COR-L47 (cell line): Measurements from ENCODE around the gene CCDC17.

Experiments
- DNase-seq: peaks from one replicate; lab custom pipeline; 2025; lab: John Stamatoyannopoulos, UW

CCDC17 gene

DNA sequence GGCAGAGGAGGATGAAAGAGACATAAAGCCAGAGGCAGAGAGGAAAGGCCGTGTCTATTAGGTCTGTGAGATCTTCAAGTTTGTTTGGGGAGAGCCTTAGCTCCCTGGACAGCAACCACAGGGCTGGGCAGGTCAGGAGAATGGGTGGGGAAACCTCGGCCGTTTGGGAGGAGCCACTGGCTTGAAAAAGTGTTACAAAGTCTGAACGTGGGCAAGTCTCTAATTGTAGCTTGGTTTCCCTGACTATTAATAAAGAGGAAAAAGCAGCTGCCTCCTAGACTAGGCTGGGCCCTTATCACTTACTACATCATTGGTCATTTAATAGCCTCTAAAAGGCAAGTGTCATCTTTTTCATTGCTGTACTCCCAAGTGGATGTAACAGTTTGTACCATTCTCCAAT, at the start of gene CCDC17:
CCDC17 (minus strand) TSS at position 83 of the 400 bp plus-strand sequence. CDS start 145 bp downstream, outside the sequence.
- no peak for DNase-seq

DNA sequence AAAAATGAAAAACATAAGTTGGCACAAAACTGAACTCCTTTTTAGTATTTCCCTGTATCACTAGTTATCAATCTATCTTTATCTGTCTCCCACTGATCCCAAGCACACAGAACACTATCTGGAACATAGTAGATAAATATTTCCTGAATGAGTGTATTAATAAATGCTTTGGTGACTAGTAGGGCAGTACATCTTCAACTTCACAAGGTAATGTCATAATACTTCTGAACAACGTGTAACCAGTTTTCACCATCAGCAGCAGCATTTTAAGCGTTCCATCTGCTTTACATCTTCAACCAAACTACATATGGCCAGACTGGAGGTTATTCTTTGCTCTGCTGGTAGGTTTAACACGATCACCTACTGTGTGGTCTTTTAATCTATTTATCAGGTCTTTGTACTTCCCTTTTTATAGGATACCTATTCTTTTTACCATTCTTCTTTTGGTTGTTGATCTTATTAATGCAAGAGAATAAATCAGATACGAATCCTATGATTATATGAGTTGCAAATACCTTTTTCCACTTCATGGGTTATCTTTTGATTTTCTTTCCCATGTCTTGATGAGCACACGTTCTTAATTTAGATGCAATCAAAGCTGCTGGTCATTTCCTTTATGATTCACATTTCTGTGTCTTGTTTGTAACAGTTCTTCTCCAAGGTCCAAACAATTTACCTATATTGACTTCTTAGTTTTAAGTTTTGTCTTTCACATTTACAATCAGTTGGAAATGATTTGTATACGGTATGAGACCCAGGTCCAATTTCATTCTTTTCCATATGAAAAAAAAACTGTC, 46.2 kb upstream of the CCDC17 start:
- DNase-seq, result no peak

GRCh38 chr1:45669379-45669778, 45.5 kb upstream of the CCDC17 start:
- DNase-seq, result no peak

DNA sequence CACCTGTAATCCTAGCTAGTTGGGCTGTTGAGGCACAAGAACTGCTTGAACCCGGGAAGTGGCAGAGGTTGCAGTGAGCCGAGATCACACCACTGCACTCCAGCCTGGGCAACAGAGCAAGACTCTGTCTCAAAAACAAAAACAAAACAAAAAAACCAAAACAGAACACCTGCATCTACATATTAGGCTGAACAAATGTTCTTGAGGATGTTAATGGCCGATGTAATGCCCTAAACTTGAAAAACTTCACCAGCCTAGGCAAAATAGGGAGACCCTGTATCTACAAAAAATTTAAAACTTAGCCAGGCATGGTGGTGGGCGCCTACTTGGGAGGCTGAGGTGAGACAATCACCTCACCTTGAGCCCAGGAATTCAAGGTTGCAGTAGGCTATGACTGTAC, 44.7 kb upstream of the CCDC17 start:
- DNase-seq, result no peak

- no peak for DNase-seq
Observed at GRCh38 chr1:45667321-45668111, 43.7 kb upstream of the CCDC17 start.

- no peak for DNase-seq
Observed at GRCh38 chr1:45666836-45667235, 43.0 kb upstream of the CCDC17 start.

DNA sequence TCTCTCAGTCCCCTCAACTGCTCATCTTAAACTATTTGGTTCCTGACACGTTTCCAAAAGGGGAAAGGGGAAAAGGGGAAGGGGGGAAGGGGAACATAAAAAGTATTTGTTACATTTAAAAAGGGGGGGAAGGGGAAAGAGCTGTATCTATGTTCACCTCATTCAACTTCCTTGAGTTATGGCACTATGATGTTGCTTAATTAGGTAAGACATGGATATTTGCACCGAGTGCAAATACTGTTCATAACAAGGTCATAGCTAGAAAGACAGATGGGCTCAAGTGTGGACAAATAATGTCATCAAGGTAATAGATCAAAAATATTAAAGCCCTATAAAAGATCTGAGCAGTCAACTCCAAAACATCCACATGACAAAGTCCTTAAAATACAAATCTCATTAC, 36.5 kb upstream of the CCDC17 start:
- DNase-seq, result no peak

GRCh38 chr1:45659222-45659621, 35.4 kb upstream of the CCDC17 start:
- no peak for DNase-seq

DNA sequence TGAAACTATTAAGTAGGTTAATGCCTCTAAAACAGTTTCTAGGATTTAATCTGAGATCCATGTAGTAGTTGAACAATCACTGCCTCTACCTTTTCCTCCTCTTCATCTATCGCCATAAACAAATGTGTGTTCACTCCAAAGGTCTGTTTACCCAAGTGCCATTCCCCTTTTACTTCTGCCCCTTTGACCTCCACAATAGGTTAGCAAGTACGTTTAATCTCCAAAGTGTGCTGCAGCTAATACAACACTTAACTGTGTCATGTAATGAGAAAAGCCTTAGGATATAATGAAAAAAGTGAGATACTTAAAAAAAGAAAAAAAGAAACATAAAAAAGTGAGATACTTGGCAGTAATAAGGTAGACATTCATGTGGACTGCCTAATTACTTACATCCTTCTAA, 34.3 kb upstream of the CCDC17 start:
- DNase-seq, result no peak

GRCh38 chr1:45656573-45657226, 32.8 kb upstream of the CCDC17 start:
- no peak for DNase-seq

GRCh38 chr1:45654540-45655280, 30.9 kb upstream of the CCDC17 start:
- no peak for DNase-seq

DNA sequence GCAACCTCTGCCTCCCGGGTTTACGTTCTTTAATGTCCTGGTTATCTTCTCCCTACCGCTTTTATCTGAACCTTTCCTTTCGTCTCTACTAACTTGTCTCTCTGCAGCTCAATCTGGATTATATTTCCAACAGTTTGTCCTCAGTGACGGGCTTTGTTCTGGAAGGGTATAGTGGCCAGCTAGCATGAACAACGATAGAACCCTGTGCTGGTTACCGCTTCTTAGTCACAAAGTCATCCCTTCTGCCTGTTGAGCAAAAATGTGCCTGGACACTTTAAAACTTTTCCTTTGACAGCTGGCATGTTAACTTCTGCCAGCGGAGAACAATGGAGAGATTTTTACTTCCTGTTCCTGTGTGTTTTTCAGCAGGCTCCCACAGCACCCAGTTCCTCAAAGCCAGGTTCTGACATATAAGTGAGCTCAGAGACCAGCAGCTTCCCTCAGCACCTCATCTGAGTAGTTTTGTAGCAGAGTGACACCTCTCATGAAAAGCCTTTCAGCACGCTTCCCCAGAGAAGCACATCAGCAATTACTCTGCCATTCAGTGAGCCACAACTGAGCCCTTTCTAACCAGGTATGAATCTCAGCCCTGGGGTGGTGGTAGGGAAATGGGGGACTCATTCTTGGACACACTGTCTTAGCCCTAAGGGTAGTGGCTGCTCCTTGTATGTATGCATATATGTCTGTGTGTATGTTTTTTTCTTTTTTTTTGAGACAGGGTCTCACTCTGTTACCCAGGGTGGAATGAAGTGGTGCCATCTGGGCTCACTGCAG, 23.6 kb upstream of the CCDC17 start:
- DNase-seq, result no peak

DNA sequence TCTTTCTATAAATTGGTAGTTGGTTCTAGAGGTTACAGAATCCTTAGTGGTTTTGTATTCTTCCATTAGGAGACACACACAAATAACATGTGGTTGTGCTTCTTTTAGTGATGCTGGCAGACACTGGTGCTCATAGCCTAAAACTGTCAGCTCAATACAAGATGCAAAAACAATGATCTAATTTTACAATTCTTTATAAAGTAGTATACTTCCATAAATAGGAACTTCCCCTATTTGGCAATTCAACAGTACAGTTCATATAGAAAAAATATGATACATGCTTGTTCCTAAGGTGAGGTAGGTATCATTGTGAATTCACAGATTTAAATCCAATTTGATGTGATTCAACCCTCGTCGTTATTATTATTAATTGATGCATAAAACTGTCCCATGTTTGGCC, 20.8 kb upstream of the CCDC17 start:
- DNase-seq, result no peak

DNA sequence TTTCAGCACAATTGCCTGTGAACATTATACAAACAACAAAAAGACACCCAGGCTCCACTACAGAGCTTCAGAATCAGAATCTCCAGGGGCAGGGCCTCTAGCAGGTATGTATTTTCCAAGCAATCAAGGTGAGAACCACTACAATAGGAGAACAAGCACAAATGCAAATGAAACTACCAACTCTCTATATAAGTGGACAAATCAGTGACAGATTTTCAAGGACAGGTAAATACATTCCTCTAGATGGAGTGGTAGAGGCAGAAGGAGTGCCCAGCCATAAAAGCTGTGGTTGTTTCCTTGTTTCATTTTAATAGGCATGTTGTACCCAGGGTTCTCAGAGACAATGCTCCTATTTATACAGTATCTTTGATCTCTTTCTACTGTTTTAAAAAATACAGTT, 20.1 kb upstream of the CCDC17 start:
- no peak for DNase-seq

GRCh38 chr1:45643321-45643720, 19.5 kb upstream of the CCDC17 start:
- DNase-seq, result no peak

GRCh38 chr1:45640293-45640692, 16.4 kb upstream of the CCDC17 start:
- DNase-seq, result no peak

GRCh38 chr1:45635211-45635610, 11.4 kb upstream of the CCDC17 start:
- no peak for DNase-seq

GRCh38 chr1:45630429-45630828, 6.6 kb upstream of the CCDC17 start:
- no peak for DNase-seq

GRCh38 chr1:45629035-45629434, 5.2 kb upstream of the CCDC17 start:
- no peak for DNase-seq

- DNase-seq, result no peak
Observed at GRCh38 chr1:45622524-45623394, 1.1 kb downstream of the CCDC17 start.
